DND-41 (cell line): ENCODE data around the gene RMC1.

Experiments used
- ATAC-seq: fragments of 200-7000 bp; cut with Tn5 transposase; 3 replicates; pipeline ENCODE4 v1.9.1; 2021; ENCODE audit warnings: low read depth; ENCODE audit not compliant: insufficient read depth
- DNase-seq: peaks from one replicate; pipeline ENCODE4 v3.0.0-alpha.2; 2020
- H2AFZ ChIP-seq: 2 replicates; pipeline ENCODE4 v1.6.0; 2012; ENCODE audit warnings: low read depth, low read length
- H3K27ac ChIP-seq: 2 replicates; pipeline ENCODE4 v1.5.1; 2012; ENCODE audit warnings: low read length, inconsistent platforms
- H3K27me3 ChIP-seq: fragments of 200-600 bp; sonication (generic); 2 replicates; pipeline ENCODE4 v1.6.0; 2012; ENCODE audit warnings: low read length, mild to moderate bottlenecking, inconsistent platforms; ENCODE audit not compliant: insufficient read depth, poor library complexity
- H3K36me3 ChIP-seq: 2 replicates; pipeline ENCODE4 v1.5.1; 2012; ENCODE audit warnings: low read length, inconsistent platforms; ENCODE audit not compliant: insufficient read depth
- H3K4me1 ChIP-seq: 2 replicates; pipeline ENCODE4 v1.5.1; 2012; ENCODE audit warnings: mild to moderate bottlenecking, low read length; ENCODE audit not compliant: insufficient read depth
- H3K4me2 ChIP-seq: 2 replicates; pipeline ENCODE4 v1.6.0; 2012; ENCODE audit warnings: mild to moderate bottlenecking, moderate library complexity, low read length, inconsistent platforms; ENCODE audit not compliant: insufficient read depth
- H3K4me3 ChIP-seq, 2 experiments: fragments of 200-600 bp in 1 of 2; shearing (Covaris generic) in 1 of 2; 2 replicates each; pipeline ENCODE4 v1.5.1; 2012 to 2016; ENCODE audit warnings: inconsistent platforms in 2 of 2, low read length in 2 of 2, mild to moderate bottlenecking in 2 of 2, low read depth in 1 of 2, moderate library complexity in 1 of 2
- H3K79me2 ChIP-seq: 2 replicates; pipeline ENCODE4 v1.6.0; 2012; ENCODE audit warnings: low read length, inconsistent platforms; ENCODE audit not compliant: insufficient read depth
- H3K9ac ChIP-seq: 2 replicates; pipeline ENCODE4 v1.6.0; 2012; ENCODE audit warnings: low read depth, mild to moderate bottlenecking, inconsistent platforms, low read length, moderate library complexity
- H3K9me3 ChIP-seq: 2 replicates; pipeline ENCODE4 v1.5.1; 2012; ENCODE audit warnings: low read length, moderate library complexity, mild to moderate bottlenecking, inconsistent platforms; ENCODE audit not compliant: insufficient read depth, severe bottlenecking
- H4K20me1 ChIP-seq: 2 replicates; pipeline ENCODE4 v1.6.0; 2012; ENCODE audit warnings: low read length; ENCODE audit not compliant: insufficient read depth
- CTCF ChIP-seq: IDR thresholded peaks from 2 replicates; pipeline ENCODE4 v1.5.1; 2012; ENCODE audit warnings: borderline replicate concordance, low read length, moderate library complexity, mild to moderate bottlenecking; ENCODE audit not compliant: poor library complexity, severe bottlenecking; ENCODE audit errors: extremely low read depth
- EZH2 ChIP-seq: IDR thresholded peaks from 3 replicates; pipeline ENCODE4 v1.6.1; 2012; ENCODE audit warnings: borderline replicate concordance, low read depth, mild to moderate bottlenecking, moderate library complexity, low read length, inconsistent platforms; ENCODE audit not compliant: severe bottlenecking

RMC1 gene

DNA sequence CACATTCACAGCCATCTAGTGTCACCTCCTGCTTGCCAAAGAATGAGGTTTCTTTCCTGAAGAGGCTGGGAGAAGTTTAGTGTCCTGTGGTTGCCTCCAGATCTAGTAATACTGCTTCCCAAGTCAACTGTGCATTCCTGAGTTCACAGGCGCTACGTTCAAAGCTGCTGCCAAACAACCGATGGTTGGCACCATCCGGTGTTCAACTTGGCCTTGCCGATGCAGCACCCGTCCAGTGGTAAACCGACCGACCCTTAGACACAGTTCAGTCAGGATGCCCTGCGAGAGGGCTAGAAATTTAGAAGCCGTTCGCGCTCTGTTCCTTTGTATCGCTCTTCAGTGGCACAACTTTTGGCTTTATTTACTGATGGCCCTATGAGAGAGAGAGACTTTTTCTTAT, 28.6 kb downstream of the RMC1 start:
- H3K27me3 ChIP-seq = no peaks in the 10 kb centered on the region
- peaks cover 99% of the 10 kb centered on the region for H3K36me3 ChIP-seq
- no peak overlapping the region for H3K4me2 ChIP-seq
- H3K4me3 ChIP-seq = no peak overlapping the region
- no peak overlapping the region for H2AFZ ChIP-seq
- H3K9me3 ChIP-seq = no peaks in the 10 kb centered on the region
- DNase-seq (no peak), ATAC-seq (no peak)
- H4K20me1 ChIP-seq = no peaks in the 10 kb centered on the region
- H3K27ac ChIP-seq = no peak overlapping the region
- no peaks in the 10 kb centered on the region for H3K4me1 ChIP-seq
- no peak overlapping the region for H3K9ac ChIP-seq
- TF ChIP-seq EZH2 (no peak), CTCF (no peak)
- no peaks in the 10 kb centered on the region for H3K79me2 ChIP-seq

DNA sequence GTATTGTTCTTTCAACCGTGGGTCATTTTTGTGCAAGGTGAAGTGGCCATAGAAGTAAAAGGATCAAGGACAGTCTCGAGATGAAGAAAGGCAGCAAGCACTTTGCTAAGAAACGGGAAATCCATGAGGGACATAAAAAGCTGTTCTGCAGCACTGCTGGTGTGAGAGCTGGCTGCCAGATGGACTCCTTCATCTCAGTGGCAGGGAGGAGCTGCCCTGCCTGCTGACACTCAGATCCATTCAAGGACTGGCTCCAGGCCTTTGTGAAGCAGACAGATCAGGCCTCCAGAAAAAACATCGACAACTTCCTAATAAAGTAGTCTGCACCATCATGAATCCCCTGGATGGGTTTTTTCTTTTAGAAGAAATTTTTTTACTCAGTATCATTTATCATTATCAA, 29.5 kb downstream of the RMC1 start:
- Histone ChIP-seq H3K4me3 (no peak overlapping the region), H3K9ac (no peak overlapping the region), H3K79me2 (no peaks in the 10 kb centered on the region), H3K27ac (no peak overlapping the region), H3K4me1 (no peaks in the 10 kb centered on the region), H3K27me3 (no peaks in the 10 kb centered on the region), H2AFZ (no peak overlapping the region), H3K4me2 (no peak overlapping the region), H3K9me3 (no peaks in the 10 kb centered on the region), H4K20me1 (no peaks in the 10 kb centered on the region), H3K36me3 (peaks cover 99% of the 10 kb centered on the region)
- TF ChIP-seq CTCF = no peak
- TF ChIP-seq EZH2 = no peak
- no peak for ATAC-seq
- no peak for DNase-seq

DNA sequence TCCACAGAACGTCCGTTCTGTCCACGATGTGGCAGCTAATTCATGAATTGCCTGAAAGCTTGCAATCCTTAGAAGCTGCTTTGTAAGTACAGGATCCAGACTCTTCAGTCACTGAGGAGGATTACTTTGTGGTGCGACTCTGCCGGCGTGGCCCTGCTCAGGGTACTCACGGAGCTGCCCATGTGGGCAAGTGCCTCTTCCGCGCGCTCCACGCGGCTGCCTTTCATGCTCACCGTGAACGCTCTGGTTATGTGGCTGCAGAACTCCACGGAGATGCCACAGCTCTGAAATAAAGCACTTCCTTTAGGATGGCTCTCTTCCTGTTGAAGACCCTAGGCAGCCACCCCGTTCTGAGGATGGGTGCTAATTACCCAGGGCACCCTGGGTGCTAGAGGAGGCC, 31.0 kb downstream of the RMC1 start:
- no peaks in the 10 kb centered on the region for H4K20me1 ChIP-seq
- no peak for TF ChIP-seq CTCF
- no peak for TF ChIP-seq EZH2
- ATAC-seq (no peak), DNase-seq (no peak)
- peaks cover 99% of the 10 kb centered on the region for H3K36me3 ChIP-seq
- no peaks in the 10 kb centered on the region for H3K9me3 ChIP-seq
- H3K27me3 ChIP-seq = no peaks in the 10 kb centered on the region
- no peak overlapping the region for H3K4me2 ChIP-seq
- no peak overlapping the region for H3K4me3 ChIP-seq
- H3K27ac ChIP-seq = no peak overlapping the region
- H3K4me1 ChIP-seq = peaks cover 4% of the 10 kb centered on the region; the same call in 1 of the 2 replicates
- H3K79me2 ChIP-seq = no peaks in the 10 kb centered on the region
- H2AFZ ChIP-seq = no peak overlapping the region
- no peak overlapping the region for H3K9ac ChIP-seq

- Histone ChIP-seq H3K4me3 (no peak overlapping the region), H2AFZ (no peak overlapping the region), H3K36me3 (peaks cover 94% of the 10 kb centered on the region), H3K79me2 (no peaks in the 10 kb centered on the region), H3K27ac (no peak overlapping the region), H3K9me3 (no peaks in the 10 kb centered on the region), H3K4me2 (no peak overlapping the region), H3K4me1 (peaks cover 23% of the 10 kb centered on the region), H3K27me3 (no peaks in the 10 kb centered on the region), H4K20me1 (no peaks in the 10 kb centered on the region), H3K9ac (no peak overlapping the region)
- ATAC-seq = no peak
- TF ChIP-seq EZH2 (no peak), CTCF (no peak)
- DNase-seq = no peak
Observed at GRCh38 chr18:23536204-23536603, 32.9 kb downstream of the RMC1 start.
